GM12892 (cell line): ENCODE results near the gene C10orf71.
A peak's percentile ranks its signal among the peaks of the same experiment; 100 is the strongest.

Experiments
- DNase-seq: peaks from one replicate; pipeline ENCODE4 v3.0.0; 2011; ENCODE audit not compliant: insufficient read length
- FAIRE-seq: peaks from 2 replicates; lab custom pipeline; 2011; peaks lifted over from hg19 to GRCh38; lab: Jason Lieb, UNC
- POLR2A ChIP-seq: IDR thresholded peaks from 2 replicates; pipeline ENCODE4 v1.6.1; 2011; ENCODE audit warnings: low read depth, low read length, control low read depth
- POLR2AphosphoS5 ChIP-seq: IDR thresholded peaks from 2 replicates; pipeline ENCODE4 v1.6.1; 2011; ENCODE audit warnings: low read depth, low read length, control low read depth
- TAF1 ChIP-seq: IDR thresholded peaks from 2 replicates; pipeline ENCODE4 v1.6.1; 2011; ENCODE audit warnings: low read depth, mild to moderate bottlenecking, control low read depth, low read length, borderline replicate concordance

Gene C10orf71

DNA sequence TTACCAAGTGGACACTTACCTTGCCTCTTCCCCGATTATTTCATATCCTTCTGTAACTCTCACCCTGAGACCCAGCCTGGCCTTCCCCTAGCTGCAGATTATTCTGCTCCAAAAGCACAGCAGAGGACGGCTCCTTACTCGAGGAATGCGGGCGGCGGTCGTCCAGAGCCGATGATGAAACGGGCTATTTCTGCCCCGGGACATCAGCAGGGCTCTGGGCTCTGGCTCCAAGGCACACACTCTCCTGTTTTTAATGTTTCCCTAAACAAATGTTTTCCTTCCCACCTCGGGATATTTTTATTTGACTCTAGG, 343 bp upstream of the C10orf71 start:
- no peak for TF ChIP-seq POLR2AphosphoS5
- TF ChIP-seq POLR2A: no peak
- TF ChIP-seq TAF1: no peak
- no peak for DNase-seq
- no peak for FAIRE-seq

DNA sequence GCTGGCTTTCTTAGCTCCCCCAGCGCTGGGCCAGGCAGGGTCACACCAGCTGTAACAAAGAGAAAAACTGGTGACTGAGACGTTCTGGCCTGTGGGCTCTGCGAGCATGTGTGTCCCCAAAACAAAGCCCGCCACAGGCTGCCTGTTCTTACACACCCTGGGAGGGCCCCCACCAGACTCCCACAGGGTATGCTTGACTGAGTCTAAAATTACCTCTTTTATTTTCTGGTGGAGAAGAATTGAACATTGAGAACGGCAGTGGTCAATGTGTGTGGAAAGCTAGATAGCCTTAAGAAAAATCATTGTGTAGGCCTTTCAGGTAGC, 808 bp downstream of the C10orf71 start:
- no peak for FAIRE-seq
- peak; percentile 28 for DNase-seq
- TF ChIP-seq POLR2A (no peak), TAF1 (no peak), POLR2AphosphoS5 (no peak)

GRCh38 chr10:49300140-49300974, 1.4 kb downstream of the C10orf71 start:
- FAIRE-seq: no peak
- no peak for TF ChIP-seq POLR2AphosphoS5
- TF ChIP-seq POLR2A: no peak
- TF ChIP-seq TAF1: no peak
- DNase-seq: no peak

GRCh38 chr10:49301302-49301701, 2.3 kb downstream of the C10orf71 start:
- no peak for FAIRE-seq
- TF ChIP-seq POLR2A: no peak
- no peak for TF ChIP-seq TAF1
- no peak for TF ChIP-seq POLR2AphosphoS5

GRCh38 chr10:49302088-49302487, 3.1 kb downstream of the C10orf71 start:
- no peak for TF ChIP-seq POLR2AphosphoS5
- TF ChIP-seq TAF1: no peak
- no peak for TF ChIP-seq POLR2A
- FAIRE-seq (no peak), DNase-seq (no peak)

More at GRCh38 chr10:49301302-49301701, 2.3 kb downstream of the C10orf71 start:
- no peak for DNase-seq

DNA sequence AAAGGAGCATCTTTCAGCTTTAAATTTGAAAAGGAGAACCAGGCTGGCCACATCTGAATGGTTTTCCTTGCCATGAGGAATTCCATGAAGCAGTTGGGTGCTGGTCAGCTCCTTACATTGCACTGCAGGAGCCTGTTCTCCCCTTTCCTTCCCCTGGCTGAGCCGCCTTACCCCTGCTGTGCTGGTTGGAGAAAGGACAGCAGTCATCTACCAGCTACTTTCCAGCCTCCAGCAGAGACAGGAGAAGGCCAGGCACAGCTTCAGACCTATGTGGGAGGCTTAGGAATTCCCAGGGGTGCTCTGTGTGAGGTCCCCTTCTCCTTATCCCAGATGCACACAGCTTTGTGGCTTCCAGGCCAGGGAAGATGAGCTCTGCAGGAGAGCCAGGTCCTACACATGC, 4.7 kb downstream of the C10orf71 start:
- no peak for DNase-seq
- TF ChIP-seq TAF1 (no peak), POLR2A (no peak), POLR2AphosphoS5 (no peak)

DNA sequence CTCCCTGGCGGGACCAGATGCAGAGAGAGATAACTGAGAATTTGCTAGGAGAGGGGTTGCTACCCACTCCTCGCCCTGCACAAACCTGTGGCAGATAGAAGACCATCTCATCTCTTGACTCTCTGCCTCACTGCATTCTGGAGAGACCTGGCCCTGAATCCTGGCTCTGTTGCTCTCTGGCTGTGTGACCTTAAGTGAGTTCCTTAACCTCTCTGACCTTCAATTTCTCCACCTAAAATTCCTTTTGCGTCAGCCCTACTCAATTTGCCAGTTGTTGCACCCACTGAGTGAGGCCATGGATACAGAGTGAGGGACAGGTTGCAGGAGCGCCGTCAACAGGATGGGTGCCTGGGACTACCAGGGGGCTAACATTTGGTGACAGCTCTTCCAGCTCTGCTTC, 5.2 kb downstream of the C10orf71 start:
- no peak for FAIRE-seq
- DNase-seq: no peak
- TF ChIP-seq POLR2A (no peak), POLR2AphosphoS5 (no peak), TAF1 (no peak)

More for the DNA sequence above, 4.7 kb downstream of the C10orf71 start:
- no peak for FAIRE-seq

DNA sequence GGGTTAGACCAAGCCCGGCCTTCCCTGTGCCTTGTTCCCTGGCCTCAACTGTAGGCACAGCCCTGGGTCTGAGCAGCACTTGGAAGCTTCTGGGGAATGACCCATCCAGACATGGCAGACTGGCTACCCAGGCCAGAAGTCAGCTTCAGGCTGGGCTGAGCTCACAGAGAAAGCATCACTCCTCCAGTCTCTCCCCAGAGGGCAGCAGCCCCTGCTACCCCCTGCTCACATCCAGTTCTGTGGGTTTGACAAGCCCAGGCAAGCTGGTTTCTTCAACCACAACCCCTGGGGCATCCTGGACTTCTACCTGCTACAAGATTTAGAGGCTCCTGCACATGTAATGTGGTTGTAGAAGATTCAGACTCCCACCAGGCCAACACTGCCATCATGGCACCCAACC, 9.0 kb downstream of the C10orf71 start:
- FAIRE-seq (no peak), DNase-seq (no peak)
- TF ChIP-seq POLR2A: no peak
- TF ChIP-seq POLR2AphosphoS5: no peak
- TF ChIP-seq TAF1: no peak

DNA sequence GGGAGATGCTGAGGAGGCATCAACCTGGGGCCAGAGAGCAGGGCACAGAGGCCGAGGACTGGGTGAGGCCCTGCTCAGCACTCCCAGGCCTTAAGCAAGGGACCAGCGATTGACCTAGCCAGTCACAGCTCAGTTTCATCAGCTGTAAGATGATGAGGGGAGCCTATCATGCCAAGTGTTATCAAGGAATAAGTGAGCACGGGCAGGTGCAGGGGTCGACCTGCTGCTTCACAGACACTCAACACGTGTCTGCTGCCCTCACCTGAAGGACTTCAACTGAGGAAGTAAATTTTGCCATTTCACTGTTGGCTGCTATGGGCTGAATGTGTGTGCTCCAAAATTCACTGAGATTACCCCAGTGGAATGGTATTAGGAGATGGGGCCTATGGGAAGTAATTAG, 9.9 kb downstream of the C10orf71 start:
- FAIRE-seq: no peak
- DNase-seq: no peak
- TF ChIP-seq POLR2AphosphoS5 (no peak), POLR2A (no peak), TAF1 (no peak)

GRCh38 chr10:49309691-49310411, 10.9 kb downstream of the C10orf71 start:
- no peak for DNase-seq
- TF ChIP-seq POLR2AphosphoS5: no peak
- no peak for TF ChIP-seq POLR2A
- no peak for TF ChIP-seq TAF1
- no peak for FAIRE-seq

GRCh38 chr10:49310460-49310859, 11.5 kb downstream of the C10orf71 start:
- TF ChIP-seq POLR2A: no peak
- no peak for TF ChIP-seq TAF1
- no peak for TF ChIP-seq POLR2AphosphoS5
- FAIRE-seq (peak; percentile 57), DNase-seq (no peak)

GRCh38 chr10:49310901-49311554, 12.1 kb downstream of the C10orf71 start:
- DNase-seq: no peak
- no peak for FAIRE-seq
- TF ChIP-seq POLR2AphosphoS5 (no peak), POLR2A (no peak), TAF1 (no peak)

DNA sequence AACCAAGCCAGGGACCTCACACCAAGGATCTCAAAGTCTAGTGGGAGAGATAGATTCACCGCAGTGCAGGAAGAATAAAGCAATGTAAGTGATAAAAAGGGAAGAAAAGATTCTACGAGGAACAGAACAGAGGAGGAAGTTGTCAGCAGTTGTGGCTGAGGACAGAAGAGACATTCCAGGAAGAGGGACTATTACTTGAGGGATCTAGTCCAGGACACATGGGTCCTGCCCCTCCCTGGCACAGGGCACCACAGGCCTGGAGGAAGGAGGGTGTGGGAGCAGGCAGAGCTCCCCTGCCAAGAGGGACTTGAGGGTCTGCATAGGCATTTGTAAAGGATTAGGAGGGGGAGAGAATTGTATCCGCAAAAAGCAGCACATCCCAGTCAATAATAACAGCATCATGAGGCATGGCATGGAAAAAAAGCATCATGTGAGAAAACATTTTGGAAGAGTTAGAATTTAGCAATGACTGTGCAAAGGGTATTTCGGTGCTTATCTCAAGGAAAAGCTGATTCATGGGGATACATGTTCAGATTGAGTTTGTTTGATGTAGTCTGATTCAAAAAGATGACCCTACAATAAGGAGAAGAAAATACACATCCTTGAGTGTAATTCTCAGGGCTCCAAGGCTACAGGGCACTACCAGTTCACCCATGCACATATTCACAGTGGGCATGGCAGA, 12.7 kb downstream of the C10orf71 start:
- TF ChIP-seq POLR2A: no peak
- TF ChIP-seq POLR2AphosphoS5: no peak
- TF ChIP-seq TAF1: no peak
- FAIRE-seq: no peak

More for the DNA sequence above, 12.7 kb downstream of the C10orf71 start:
- DNase-seq: no peak
